ENCODE measurements around the gene PDP2. TPM values are rescaled to one million over a fixed set of nuclear protein-coding genes. Genes with fewer than 3 reads are reported as not detected.
"Not testable (repeated sequence)": the region's sequence is repeated elsewhere in the genome, so short reads cannot be mapped to it uniquely, and the experiment has no call there.

PDP2 gene
- polyA plus RNA-seq, 1 experiment, result 12.1 TPM

DNA sequence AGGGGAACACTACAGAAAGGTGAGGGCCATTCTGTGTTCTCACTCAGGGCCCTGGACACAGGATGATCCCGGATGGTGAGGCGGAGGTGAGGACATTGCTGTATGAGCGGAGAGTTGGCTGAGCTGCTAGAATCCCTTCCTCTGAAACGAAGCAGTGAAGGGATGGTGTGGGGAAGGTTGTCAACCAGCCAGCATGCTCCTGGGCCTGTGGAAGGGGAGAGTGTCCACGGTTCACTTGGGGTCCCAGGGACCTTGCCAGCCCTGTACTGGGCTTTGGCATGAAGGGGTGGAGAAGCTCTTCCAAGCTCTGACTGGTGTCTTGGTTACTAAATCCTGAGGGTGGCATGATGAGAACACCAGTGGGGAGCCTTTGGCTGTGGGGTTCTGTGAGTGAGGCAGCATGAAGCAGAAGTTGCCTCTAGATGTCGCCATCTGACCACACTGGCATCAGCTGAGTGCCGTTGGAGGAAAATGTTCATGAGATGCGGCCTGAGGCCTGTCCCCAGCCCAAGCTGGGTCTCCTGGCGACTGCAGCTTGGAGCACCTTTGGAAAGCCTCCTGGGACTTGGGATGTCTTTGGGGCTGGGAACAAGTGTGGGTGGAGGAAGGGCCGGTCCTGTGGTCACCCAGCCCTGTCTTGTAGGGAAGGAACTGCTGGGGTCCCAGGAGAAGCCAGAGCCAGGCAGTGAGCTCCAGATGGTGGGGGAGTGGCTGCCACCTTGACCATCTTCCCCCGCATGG, 14.8 kb downstream of the PDP2 start:
- Histone ChIP-seq H3K27ac (ENCODE audit: low read depth, low read length) (peak overlapping the region; percentile 11), H3K9me3 (ENCODE audit: control insufficient read depth, insufficient read depth, low read length) (no peaks in the 10 kb centered on the region), H3K27me3 (ENCODE audit: control insufficient read depth, insufficient read depth, low read length) (no peaks in the 10 kb centered on the region), H3K4me3 (ENCODE audit: low read depth, low read length) (no peak overlapping the region)
- TF ChIP-seq, protein P1, sequence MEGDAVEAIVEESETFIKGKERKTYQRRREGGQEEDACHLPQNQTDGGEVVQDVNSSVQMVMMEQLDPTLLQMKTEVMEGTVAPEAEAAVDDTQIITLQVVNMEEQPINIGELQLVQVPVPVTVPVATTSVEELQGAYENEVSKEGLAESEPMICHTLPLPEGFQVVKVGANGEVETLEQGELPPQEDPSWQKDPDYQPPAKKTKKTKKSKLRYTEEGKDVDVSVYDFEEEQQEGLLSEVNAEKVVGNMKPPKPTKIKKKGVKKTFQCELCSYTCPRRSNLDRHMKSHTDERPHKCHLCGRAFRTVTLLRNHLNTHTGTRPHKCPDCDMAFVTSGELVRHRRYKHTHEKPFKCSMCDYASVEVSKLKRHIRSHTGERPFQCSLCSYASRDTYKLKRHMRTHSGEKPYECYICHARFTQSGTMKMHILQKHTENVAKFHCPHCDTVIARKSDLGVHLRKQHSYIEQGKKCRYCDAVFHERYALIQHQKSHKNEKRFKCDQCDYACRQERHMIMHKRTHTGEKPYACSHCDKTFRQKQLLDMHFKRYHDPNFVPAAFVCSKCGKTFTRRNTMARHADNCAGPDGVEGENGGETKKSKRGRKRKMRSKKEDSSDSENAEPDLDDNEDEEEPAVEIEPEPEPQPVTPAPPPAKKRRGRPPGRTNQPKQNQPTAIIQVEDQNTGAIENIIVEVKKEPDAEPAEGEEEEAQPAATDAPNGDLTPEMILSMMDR (IDR thresholded peaks at IDR 0.05; ENCODE audit: low read depth, low read length), result peak; percentile 93
- ChIA-PET POLR2A (interaction anchor here (1.0 to 1.8 kb wide), 2 partner anchors 32 to 38 kb away, joined by 3 to 4 read pairs; no protein-coding TSS in a partner anchor), CTCF (interaction anchor here (0.6 to 5.6 kb wide), 30 partner anchors 9 to 260 kb away, joined by 3 to 77 read pairs (median 5); partner anchors contain the start of genes CDH16, CES3 and RRAD)
- DNase-seq (ENCODE audit: low read depth, low spot score), result no peak

DNA sequence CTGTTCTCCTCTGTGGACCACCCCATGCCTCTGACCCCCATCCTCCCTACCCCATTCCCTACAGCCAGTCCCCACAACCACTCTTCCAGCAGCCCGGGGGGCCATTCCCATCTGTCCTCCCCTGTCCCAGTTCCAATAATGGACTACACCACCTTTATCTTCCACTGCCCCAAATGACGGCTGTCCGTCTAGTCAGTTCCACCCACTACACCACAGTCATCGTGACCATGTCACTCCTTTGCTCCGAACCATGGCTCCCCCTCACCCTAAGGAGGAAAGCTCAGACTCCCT, 15.3 kb downstream of the PDP2 start:
- ChIA-PET POLR2A (interaction anchor here (1.0 to 1.8 kb wide), 2 partner anchors 31 to 38 kb away, joined by 3 to 4 read pairs; no protein-coding TSS in a partner anchor), CTCF (interaction anchor here (0.6 to 5.6 kb wide), 25 partner anchors 9 to 260 kb away, joined by 3 to 77 read pairs (median 5); partner anchors contain the start of genes CDH16, CES3 and RRAD)
- no peak overlapping the region for H3K4me3 ChIP-seq (ENCODE audit: low read depth, low read length)
- H3K27me3 ChIP-seq (ENCODE audit: control insufficient read depth, insufficient read depth, low read length), result no peaks in the 10 kb centered on the region
- DNase-seq (ENCODE audit: low read depth, low spot score), result no peak
- TF ChIP-seq, protein P1 (IDR thresholded peaks at IDR 0.05; ENCODE audit: low read depth, low read length), result no peak
- H3K9me3 ChIP-seq (ENCODE audit: control insufficient read depth, insufficient read depth, low read length), result no peaks in the 10 kb centered on the region
- no peak overlapping the region for H3K27ac ChIP-seq (ENCODE audit: low read depth, low read length)

DNA sequence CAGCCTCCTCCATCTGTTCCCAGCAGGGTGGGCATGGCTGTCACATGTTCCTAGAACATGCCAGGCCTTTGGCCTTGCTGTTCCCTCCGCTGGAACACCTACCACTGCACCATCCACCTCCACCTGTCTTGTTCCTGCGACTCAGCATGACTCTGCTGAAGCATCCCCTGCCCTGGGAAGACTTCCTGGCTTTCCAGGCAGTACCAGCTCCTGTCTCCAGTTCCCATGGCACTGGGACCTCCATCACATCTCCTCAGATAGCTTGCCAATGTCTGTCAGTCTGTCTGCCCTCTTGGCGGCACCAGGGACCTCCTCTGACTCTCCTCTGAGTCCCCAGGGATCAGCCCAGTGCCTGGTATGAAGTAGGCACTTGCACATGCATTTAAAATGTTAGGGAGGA, 15.7 kb downstream of the PDP2 start:
- Histone ChIP-seq H3K9me3 (ENCODE audit: control insufficient read depth, insufficient read depth, low read length) (no peaks in the 10 kb centered on the region), H3K4me3 (ENCODE audit: low read depth, low read length) (no peak overlapping the region), H3K27me3 (ENCODE audit: control insufficient read depth, insufficient read depth, low read length) (no peaks in the 10 kb centered on the region), H3K27ac (ENCODE audit: low read depth, low read length) (no peak overlapping the region)
- CTCF ChIA-PET, result interaction anchor here (0.8 to 5.6 kb wide), 19 partner anchors 9 to 259 kb away, joined by 3 to 77 read pairs (median 6); partner anchors contain the start of genes CDH16, CES3 and RRAD
- no peak for DNase-seq (ENCODE audit: low read depth, low spot score)
- POLR2A ChIA-PET, result interaction anchor here (1.8 kb wide), 1 partner anchor 38 kb away, joined by 4 read pairs; no protein-coding TSS in a partner anchor
- TF ChIP-seq, protein P1 (IDR thresholded peaks at IDR 0.05; ENCODE audit: low read depth, low read length), result no peak

DNA sequence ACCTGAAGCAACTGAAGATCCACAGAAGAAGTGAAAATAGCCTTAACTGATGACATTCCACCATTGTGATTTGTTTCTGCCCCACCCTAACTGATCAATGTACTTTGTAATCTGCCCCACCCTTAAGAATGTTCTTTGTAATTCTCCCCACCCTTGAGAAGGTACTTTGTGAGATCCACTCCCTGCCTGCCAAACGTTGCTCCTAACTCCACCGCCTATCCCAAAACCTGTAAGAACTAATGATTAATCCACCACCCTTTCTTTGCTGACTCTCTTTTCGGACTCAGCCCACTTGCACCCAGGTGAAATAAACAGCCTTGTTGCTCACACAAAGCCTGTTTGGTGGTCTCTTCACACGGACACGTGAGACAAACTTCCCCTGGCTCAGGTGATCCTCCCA, 16.4 kb downstream of the PDP2 start:
- POLR2A ChIA-PET; DNase-seq (ENCODE audit: low read depth, low spot score); H3K4me3 ChIP-seq (ENCODE audit: low read depth, low read length); H3K27ac ChIP-seq (ENCODE audit: low read depth, low read length); H3K9me3 ChIP-seq (ENCODE audit: control insufficient read depth, insufficient read depth, low read length); H3K27me3 ChIP-seq (ENCODE audit: control insufficient read depth, insufficient read depth, low read length): not testable (repeated sequence)
- CTCF ChIA-PET, result interaction anchor here (0.7 to 5.6 kb wide), 6 partner anchors 10 to 146 kb away, joined by 3 to 77 read pairs (median 6); partner anchors contain the start of genes CES3, DYNC1LI2 and RRAD

DNA sequence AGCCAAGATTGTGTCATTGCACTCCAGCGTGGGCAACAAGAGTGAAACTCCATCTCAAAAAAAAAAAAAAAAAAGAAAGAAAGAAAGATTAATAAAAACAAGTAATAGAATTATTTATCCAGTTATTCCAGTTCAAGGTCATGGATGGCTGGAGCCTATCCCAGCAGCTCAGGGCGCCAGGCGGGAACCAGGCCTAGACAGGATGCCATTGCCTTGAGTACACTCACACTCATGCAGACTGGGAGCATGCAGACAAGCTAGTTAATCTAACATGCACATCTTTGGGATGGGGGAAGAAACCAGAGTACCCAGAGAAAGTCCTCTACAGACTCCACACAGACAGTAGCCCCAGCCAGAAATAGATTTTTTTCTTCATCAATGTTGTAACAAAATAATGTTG, 17.9 kb downstream of the PDP2 start:
- Histone ChIP-seq H3K27me3 (ENCODE audit: control insufficient read depth, insufficient read depth, low read length) (no peaks in the 10 kb centered on the region), H3K27ac (ENCODE audit: low read depth, low read length) (no peak overlapping the region), H3K9me3 (ENCODE audit: control insufficient read depth, insufficient read depth, low read length) (no peaks in the 10 kb centered on the region), H3K4me3 (ENCODE audit: low read depth, low read length) (no peak overlapping the region)
- POLR2A ChIA-PET, result interaction anchor here (1.1 kb wide), 1 partner anchor 36 kb away, joined by 4 read pairs; the partner anchor contains the start of gene CIAO2B
- DNase-seq (ENCODE audit: low read depth, low spot score), result no peak
- TF ChIP-seq, protein P1 (IDR thresholded peaks at IDR 0.05; ENCODE audit: low read depth, low read length), result no peak
- CTCF ChIA-PET, result interaction anchor here (0.7 to 5.6 kb wide), 3 partner anchors 29 to 257 kb away, joined by 3 to 77 read pairs (median 4); partner anchors contain the start of gene RRAD

Measured in AG04450 (cell line).